C4-2B (cell line): Measurements from ENCODE around the gene SAMD15.
A peak's percentile ranks its signal among the peaks of the same experiment; 100 is the strongest.

Experiments used
- CTCF ChIP-seq: fragments of 450-650 bp; conservative IDR thresholded peaks from 2 replicates; pipeline ENCODE4 v1.5.1; 2017; ENCODE audit warnings: mild to moderate bottlenecking
- ZFX ChIP-seq: fragments of 450-650 bp; IDR thresholded peaks from 2 replicates; pipeline ENCODE4 v1.6.1; 2017

GRCh38 chr14:77409131-77409533 lies 32.0 kb downstream of the SAMD15 start:
- TF ChIP-seq CTCF = peak; percentile 41
- no peak for TF ChIP-seq ZFX
